HepG2 (cell line): ENCODE data around the gene FAM167B. TPM values are rescaled to one million over a fixed set of nuclear protein-coding genes. Genes with fewer than 3 reads are reported as not detected.

Experiments used
- ATF7-NPFF ChIP-seq: sonication (generic); formaldehyde crosslinking; IDR thresholded peaks from 2 replicates; pipeline ENCODE4 v1.8.1; 2023; ENCODE audit warnings: mild to moderate bottlenecking, low read depth, missing genetic modification reagents, moderate library complexity
- DNMT3B ChIP-seq: conservative IDR thresholded peaks from 2 replicates; pipeline ENCODE4 v1.6.1; 2016; ENCODE audit warnings: missing biosample characterization, control low read depth
- HIVEP1 ChIP-seq: sonication (generic); formaldehyde crosslinking; IDR thresholded peaks from 2 replicates; pipeline ENCODE4 v1.4.0; 2020; ENCODE audit warnings: mild to moderate bottlenecking, missing genetic modification reagents
- HNRNPK ChIP-seq: fragments of 200-400 bp; formaldehyde crosslinking; IDR thresholded peaks from 2 replicates; pipeline ENCODE4 v1.6.1; 2018; ENCODE audit warnings: low read length, low read depth, moderate library complexity, mild to moderate bottlenecking; ENCODE audit not compliant: poor library complexity, severe bottlenecking
- NFYB ChIP-seq: sonication (generic); formaldehyde crosslinking; IDR thresholded peaks from 2 replicates; pipeline ENCODE4 v1.4.0; 2020; ENCODE audit warnings: missing genetic modification reagents
- RFX3 ChIP-seq: IDR thresholded peaks from 2 replicates; pipeline ENCODE4 v1.6.1; 2016; ENCODE audit warnings: missing biosample characterization, missing genetic modification reagents
- SUZ12 ChIP-seq: fragments of 150-350 bp; IDR thresholded peaks from 2 replicates; pipeline ENCODE4 v1.6.1; 2014; ENCODE audit warnings: low read depth, low read length
- TBX2 ChIP-seq: sonication (generic); formaldehyde crosslinking; IDR thresholded peaks from 2 replicates; pipeline ENCODE4 v1.5.0; 2020; ENCODE audit warnings: missing genetic modification reagents, mild to moderate bottlenecking, borderline replicate concordance
- ZC3H13 ChIP-seq: sonication (generic); formaldehyde crosslinking; IDR thresholded peaks from 2 replicates; pipeline ENCODE4 v1.8.1; 2023; ENCODE audit warnings: mild to moderate bottlenecking, missing genetic modification reagents, moderate library complexity
- ZFP36L1 ChIP-seq: sonication (generic); formaldehyde crosslinking; IDR thresholded peaks from 2 replicates; pipeline ENCODE4 v1.8.0; 2022; ENCODE audit warnings: mild to moderate bottlenecking, missing genetic modification reagents, moderate library complexity
- ZNF180 ChIP-seq: sonication (generic); formaldehyde crosslinking; IDR thresholded peaks from 2 replicates; pipeline ENCODE4 v1.4.0; 2020; ENCODE audit warnings: low read depth, missing genetic modification reagents, borderline replicate concordance
- ZNF496 ChIP-seq: sonication (generic); formaldehyde crosslinking; IDR thresholded peaks from 2 replicates; pipeline ENCODE4 v1.8.1; 2023; ENCODE audit warnings: mild to moderate bottlenecking, moderate library complexity, missing genetic modification reagents; ENCODE audit not compliant: insufficient replicate concordance
- ZNF546 ChIP-seq: sonication (generic); formaldehyde crosslinking; conservative IDR thresholded peaks from 2 replicates; pipeline ENCODE4 v1.8.1; 2023; ENCODE audit warnings: mild to moderate bottlenecking, missing genetic modification reagents
- ZNF589 ChIP-seq: sonication (generic); formaldehyde crosslinking; conservative IDR thresholded peaks from 2 replicates; pipeline ENCODE4 v1.8.0; 2022; ENCODE audit warnings: mild to moderate bottlenecking, moderate library complexity, missing genetic modification reagents
- ZNF773 ChIP-seq: sonication (generic); formaldehyde crosslinking; IDR thresholded peaks from 2 replicates; pipeline ENCODE4 v1.4.0; 2020; ENCODE audit warnings: missing genetic modification reagents, borderline replicate concordance
- ZNF83 ChIP-seq: sonication (generic); formaldehyde crosslinking; IDR thresholded peaks from 2 replicates; pipeline ENCODE4 v1.4.0; 2020; ENCODE audit warnings: missing genetic modification reagents, mild to moderate bottlenecking, borderline replicate concordance
- polyA plus RNA-seq, 8 experiments: library from polyadenylated mRNA; depleted of rRNA in 3 of 8; stranded (reverse) in 7 of 8; unstranded in 1 of 8; fragments of >200 nt; fragmentation: Illumina TruSeq in 4 of 8; extraction: Trizol in 4 of 8; gene quantifications; 2 replicates each; pipeline versions ENCODE4 v1.2.1 to v1.2.3, GENCODE V29; 2011 to 2016; ENCODE audit warnings: low read depth in 4 of 8, missing spikeins in 1 of 8, mixed read lengths in 1 of 8; ENCODE audit not compliant: insufficient read depth in 1 of 8
- total RNA-seq, 5 experiments: library from RNA; depleted of rRNA; stranded (reverse); fragments of >200 nt; fragmentation: Illumina TruSeq; extraction: Trizol; gene quantifications; 2 replicates each; pipeline ENCODE4 v1.2.3, GENCODE V29; 2016; ENCODE audit warnings: low read depth in 1 of 5
- TF ChIP-seq, protein P1 (sequence below): sonication (generic); formaldehyde crosslinking; IDR thresholded peaks from 2 replicates; pipeline ENCODE4 v1.8.1; 2023; ENCODE audit warnings: mild to moderate bottlenecking, missing genetic modification reagents
- TF ChIP-seq, protein P2 (sequence below): sonication (generic); formaldehyde crosslinking; IDR thresholded peaks from 2 replicates; pipeline ENCODE4 v1.5.0; 2020; ENCODE audit warnings: missing genetic modification reagents
- TF ChIP-seq, protein P3 (sequence below): sonication (generic); formaldehyde crosslinking; IDR thresholded peaks from 2 replicates; pipeline ENCODE4 v1.5.0; 2020; ENCODE audit warnings: missing genetic modification reagents
- TF ChIP-seq, protein P4 (sequence below): fragments of 450-650 bp; IDR thresholded peaks from 2 replicates; pipeline ENCODE4 v1.6.1; 2017; ENCODE audit warnings: mild to moderate bottlenecking
- TF ChIP-seq, protein P5 (sequence below): sonication (generic); formaldehyde crosslinking; IDR thresholded peaks from 2 replicates; pipeline ENCODE4 v1.9.0; 2021; ENCODE audit warnings: missing genetic modification reagents, mild to moderate bottlenecking, borderline replicate concordance

The FAM167B gene
- total and polyA plus RNA-seq, 2 of the 13 experiments (the other 11 are each of a cell fraction or from before 2014, with no cell fraction given): 0.15 to 0.70 TPM

DNA sequence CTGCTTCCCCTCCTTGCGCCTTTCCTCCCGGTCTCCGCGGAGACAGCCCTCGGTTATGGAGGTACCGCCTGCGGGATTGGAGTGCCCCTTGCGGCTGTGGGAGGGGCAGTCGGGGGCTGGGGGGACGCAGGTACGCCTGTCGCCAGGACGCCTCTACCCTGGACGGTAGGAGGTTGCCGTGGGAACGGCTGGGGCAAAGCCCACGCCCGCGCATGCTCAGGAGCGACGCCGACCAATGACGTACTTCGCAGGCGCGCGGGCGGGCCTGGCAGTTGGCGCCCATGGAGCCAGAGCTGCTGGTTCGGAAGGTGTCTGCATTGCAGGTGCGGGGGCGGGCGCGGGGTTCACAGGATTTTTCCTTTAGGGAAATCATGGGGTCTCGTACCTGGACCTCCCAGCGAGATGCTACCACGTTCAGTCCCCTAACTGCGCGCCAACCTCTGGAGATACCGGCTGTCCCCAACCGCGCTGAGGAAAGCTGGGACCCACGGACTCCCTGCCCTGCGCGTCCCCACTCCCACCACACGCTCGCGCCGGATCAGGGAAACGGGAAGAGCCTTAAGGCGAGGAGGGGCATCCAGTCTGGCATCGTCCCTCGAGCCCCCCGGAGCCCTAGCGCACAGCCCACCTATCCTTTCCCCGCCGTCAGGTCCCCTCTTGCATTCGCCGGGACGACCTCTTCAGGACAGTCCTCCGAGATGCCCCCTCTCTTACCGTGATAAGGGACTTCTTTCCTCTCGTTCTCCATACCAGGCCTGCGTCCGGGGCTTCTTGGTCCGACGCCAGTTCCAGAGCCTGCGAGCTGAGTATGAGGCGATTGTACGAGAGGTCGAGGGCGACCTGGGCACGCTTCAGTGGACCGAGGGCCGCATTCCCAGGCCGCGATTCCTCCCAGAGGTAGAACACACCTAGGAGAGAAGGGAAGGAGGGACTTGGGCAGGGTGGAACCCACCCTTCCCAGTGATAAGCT is 41.3 kb upstream of the FAM167B start, which contains the start of gene IQCC (continued):
- no peak for TF ChIP-seq ZNF83
- peak; percentile 80 for TF ChIP-seq ATF7-NPFF (CRISPR knock-in tag)
- 0 out of 2 replicates have a peak, but pooled peaks have one; percentile 70 for TF ChIP-seq ZFP36L1 (CRISPR knock-in tag)
- no peak for TF ChIP-seq ZNF496 (CRISPR knock-in tag)
- peak; percentile 50 for TF ChIP-seq TBX2 (CRISPR knock-in tag)
- TF ChIP-seq RFX3: peak; percentile 95
- no peak; the same call in 1 of the 2 replicates for TF ChIP-seq ZNF589 (CRISPR knock-in tag)
- TF ChIP-seq, protein P1, sequence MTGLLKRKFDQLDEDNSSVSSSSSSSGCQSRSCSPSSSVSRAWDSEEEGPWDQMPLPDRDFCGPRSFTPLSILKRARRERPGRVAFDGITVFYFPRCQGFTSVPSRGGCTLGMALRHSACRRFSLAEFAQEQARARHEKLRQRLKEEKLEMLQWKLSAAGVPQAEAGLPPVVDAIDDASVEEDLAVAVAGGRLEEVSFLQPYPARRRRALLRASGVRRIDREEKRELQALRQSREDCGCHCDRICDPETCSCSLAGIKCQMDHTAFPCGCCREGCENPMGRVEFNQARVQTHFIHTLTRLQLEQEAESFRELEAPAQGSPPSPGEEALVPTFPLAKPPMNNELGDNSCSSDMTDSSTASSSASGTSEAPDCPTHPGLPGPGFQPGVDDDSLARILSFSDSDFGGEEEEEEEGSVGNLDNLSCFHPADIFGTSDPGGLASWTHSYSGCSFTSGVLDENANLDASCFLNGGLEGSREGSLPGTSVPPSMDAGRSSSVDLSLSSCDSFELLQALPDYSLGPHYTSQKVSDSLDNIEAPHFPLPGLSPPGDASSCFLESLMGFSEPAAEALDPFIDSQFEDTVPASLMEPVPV: no peak
- TF ChIP-seq HNRNPK: no peak
- TF ChIP-seq ZNF546 (CRISPR knock-in tag): no peak
- no peak for TF ChIP-seq SUZ12
- TF ChIP-seq ZNF773: no peak
- no peak for TF ChIP-seq ZNF180 (CRISPR knock-in tag)
- TF ChIP-seq, protein P2, sequence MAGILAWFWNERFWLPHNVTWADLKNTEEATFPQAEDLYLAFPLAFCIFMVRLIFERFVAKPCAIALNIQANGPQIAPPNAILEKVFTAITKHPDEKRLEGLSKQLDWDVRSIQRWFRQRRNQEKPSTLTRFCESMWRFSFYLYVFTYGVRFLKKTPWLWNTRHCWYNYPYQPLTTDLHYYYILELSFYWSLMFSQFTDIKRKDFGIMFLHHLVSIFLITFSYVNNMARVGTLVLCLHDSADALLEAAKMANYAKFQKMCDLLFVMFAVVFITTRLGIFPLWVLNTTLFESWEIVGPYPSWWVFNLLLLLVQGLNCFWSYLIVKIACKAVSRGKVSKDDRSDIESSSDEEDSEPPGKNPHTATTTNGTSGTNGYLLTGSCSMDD (CRISPR knock-in tag): no peak
- no peak for TF ChIP-seq DNMT3B (CRISPR knock-in tag)
- TF ChIP-seq HIVEP1: no peak
- peak; percentile 12; the same call in 1 of the 2 replicates for TF ChIP-seq NFYB
- TF ChIP-seq, protein P3, sequence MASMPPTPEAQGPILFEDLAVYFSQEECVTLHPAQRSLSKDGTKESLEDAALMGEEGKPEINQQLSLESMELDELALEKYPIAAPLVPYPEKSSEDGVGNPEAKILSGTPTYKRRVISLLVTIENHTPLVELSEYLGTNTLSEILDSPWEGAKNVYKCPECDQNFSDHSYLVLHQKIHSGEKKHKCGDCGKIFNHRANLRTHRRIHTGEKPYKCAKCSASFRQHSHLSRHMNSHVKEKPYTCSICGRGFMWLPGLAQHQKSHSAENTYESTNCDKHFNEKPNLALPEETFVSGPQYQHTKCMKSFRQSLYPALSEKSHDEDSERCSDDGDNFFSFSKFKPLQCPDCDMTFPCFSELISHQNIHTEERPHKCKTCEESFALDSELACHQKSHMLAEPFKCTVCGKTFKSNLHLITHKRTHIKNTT (CRISPR knock-in tag): no peak
- TF ChIP-seq, protein P4, sequence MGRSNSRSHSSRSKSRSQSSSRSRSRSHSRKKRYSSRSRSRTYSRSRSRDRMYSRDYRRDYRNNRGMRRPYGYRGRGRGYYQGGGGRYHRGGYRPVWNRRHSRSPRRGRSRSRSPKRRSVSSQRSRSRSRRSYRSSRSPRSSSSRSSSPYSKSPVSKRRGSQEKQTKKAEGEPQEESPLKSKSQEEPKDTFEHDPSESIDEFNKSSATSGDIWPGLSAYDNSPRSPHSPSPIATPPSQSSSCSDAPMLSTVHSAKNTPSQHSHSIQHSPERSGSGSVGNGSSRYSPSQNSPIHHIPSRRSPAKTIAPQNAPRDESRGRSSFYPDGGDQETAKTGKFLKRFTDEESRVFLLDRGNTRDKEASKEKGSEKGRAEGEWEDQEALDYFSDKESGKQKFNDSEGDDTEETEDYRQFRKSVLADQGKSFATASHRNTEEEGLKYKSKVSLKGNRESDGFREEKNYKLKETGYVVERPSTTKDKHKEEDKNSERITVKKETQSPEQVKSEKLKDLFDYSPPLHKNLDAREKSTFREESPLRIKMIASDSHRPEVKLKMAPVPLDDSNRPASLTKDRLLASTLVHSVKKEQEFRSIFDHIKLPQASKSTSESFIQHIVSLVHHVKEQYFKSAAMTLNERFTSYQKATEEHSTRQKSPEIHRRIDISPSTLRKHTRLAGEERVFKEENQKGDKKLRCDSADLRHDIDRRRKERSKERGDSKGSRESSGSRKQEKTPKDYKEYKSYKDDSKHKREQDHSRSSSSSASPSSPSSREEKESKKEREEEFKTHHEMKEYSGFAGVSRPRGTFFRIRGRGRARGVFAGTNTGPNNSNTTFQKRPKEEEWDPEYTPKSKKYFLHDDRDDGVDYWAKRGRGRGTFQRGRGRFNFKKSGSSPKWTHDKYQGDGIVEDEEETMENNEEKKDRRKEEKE: no peak
- TF ChIP-seq, protein P5, sequence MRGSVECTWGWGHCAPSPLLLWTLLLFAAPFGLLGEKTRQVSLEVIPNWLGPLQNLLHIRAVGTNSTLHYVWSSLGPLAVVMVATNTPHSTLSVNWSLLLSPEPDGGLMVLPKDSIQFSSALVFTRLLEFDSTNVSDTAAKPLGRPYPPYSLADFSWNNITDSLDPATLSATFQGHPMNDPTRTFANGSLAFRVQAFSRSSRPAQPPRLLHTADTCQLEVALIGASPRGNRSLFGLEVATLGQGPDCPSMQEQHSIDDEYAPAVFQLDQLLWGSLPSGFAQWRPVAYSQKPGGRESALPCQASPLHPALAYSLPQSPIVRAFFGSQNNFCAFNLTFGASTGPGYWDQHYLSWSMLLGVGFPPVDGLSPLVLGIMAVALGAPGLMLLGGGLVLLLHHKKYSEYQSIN (CRISPR knock-in tag): peak; percentile 44; the same call in 1 of the 2 replicates
- TF ChIP-seq ZC3H13 (CRISPR knock-in tag): 0 out of 2 replicates have a peak, but pooled peaks have one; percentile 45
